Central memory CD8-positive, alpha-beta T cell (primary cell): ENCODE measurements around the gene INS.

Experiments used
- ATAC-seq: fragments of 150-1000 bp; cut with Tn5 transposase; replicated peaks from 2 replicates; pipeline ENCODE4 v1.10.0; 2022; ENCODE audit warnings: mild to moderate bottlenecking, moderate FRiP score, moderate number of reproducible peaks; ENCODE audit not compliant: poor library complexity, severe bottlenecking; ENCODE audit errors: extremely low read depth
- DNase-seq, 2 donors: peaks; one replicate each; pipeline ENCODE4 v3.0.0; 2021; ENCODE audit warnings: low spot score in 2 of 2
- H3K27ac Mint-ChIP-seq: one replicate; pipeline ENCODE4 v1.8.0; 2022; ENCODE audit warnings: low read depth, mild to moderate bottlenecking, moderate library complexity, mixed read lengths
- H3K27me3 Mint-ChIP-seq: one replicate; pipeline ENCODE4 v1.8.0; 2022; ENCODE audit warnings: mixed read lengths
- H3K36me3 Mint-ChIP-seq: one replicate; pipeline ENCODE4 v1.8.0; 2022; ENCODE audit warnings: mild to moderate bottlenecking, moderate library complexity, mixed read lengths; ENCODE audit not compliant: insufficient read depth
- H3K4me1 Mint-ChIP-seq: one replicate; pipeline ENCODE4 v1.8.0; 2022; ENCODE audit warnings: mixed read lengths
- H3K4me3 Mint-ChIP-seq: one replicate; pipeline ENCODE4 v1.8.0; 2022; ENCODE audit warnings: mild to moderate bottlenecking, moderate library complexity, mixed read lengths
- H3K9me3 Mint-ChIP-seq: one replicate; pipeline ENCODE4 v1.8.0; 2022; ENCODE audit warnings: mixed read lengths

Gene INS

GRCh38 chr11:2203440-2204259 lies 42.6 kb upstream of the INS start:
- Mint-ChIP-seq H3K9me3 (peaks cover 6% of the 10 kb centered on the region), H3K4me3 (no peak overlapping the region), H3K27me3 (peaks cover 11% of the 10 kb centered on the region), H3K27ac (no peak overlapping the region), H3K36me3 (no peaks in the 10 kb centered on the region), H3K4me1 (no peaks in the 10 kb centered on the region)
- DNase-seq (no peak), ATAC-seq (no peak)

GRCh38 chr11:2202900-2203439 lies 42.0 kb upstream of the INS start:
- Mint-ChIP-seq H3K4me3 (no peak overlapping the region), H3K27me3 (peaks cover 6% of the 10 kb centered on the region), H3K9me3 (peaks cover 6% of the 10 kb centered on the region), H3K27ac (no peak overlapping the region), H3K4me1 (no peaks in the 10 kb centered on the region), H3K36me3 (no peaks in the 10 kb centered on the region)
- DNase-seq (no peak), ATAC-seq (no peak)

GRCh38 chr11:2202071-2202899 lies 41.3 kb upstream of the INS start:
- ATAC-seq (no peak), DNase-seq (no peak)
- Mint-ChIP-seq H3K4me1 (peaks cover 1% of the 10 kb centered on the region), H3K36me3 (no peaks in the 10 kb centered on the region), H3K9me3 (peaks cover 6% of the 10 kb centered on the region), H3K27me3 (no peaks in the 10 kb centered on the region), H3K27ac (no peak overlapping the region), H3K4me3 (no peak overlapping the region)

- peaks cover 8% of the 10 kb centered on the region for H3K4me1 Mint-ChIP-seq
- DNase-seq: no peak
- H3K4me3 Mint-ChIP-seq: no peak overlapping the region
- H3K36me3 Mint-ChIP-seq: no peaks in the 10 kb centered on the region
- no peaks in the 10 kb centered on the region for H3K27me3 Mint-ChIP-seq
- peaks cover 6% of the 10 kb centered on the region for H3K9me3 Mint-ChIP-seq
- ATAC-seq: no peak
- no peak overlapping the region for H3K27ac Mint-ChIP-seq
These were observed 40.5 kb upstream of the INS start for GRCh38 chr11:2201542-2201941.

- no peak overlapping the region for H3K27ac Mint-ChIP-seq
- peaks cover 6% of the 10 kb centered on the region for H3K9me3 Mint-ChIP-seq
- no peaks in the 10 kb centered on the region for H3K27me3 Mint-ChIP-seq
- H3K4me1 Mint-ChIP-seq: peaks cover 13% of the 10 kb centered on the region
- ATAC-seq: no peak
- no peak for DNase-seq
- H3K36me3 Mint-ChIP-seq: no peaks in the 10 kb centered on the region
- no peak overlapping the region for H3K4me3 Mint-ChIP-seq
These were observed 40.0 kb upstream of the INS start for GRCh38 chr11:2200957-2201519.

GRCh38 chr11:2200536-2200935 lies 39.5 kb upstream of the INS start:
- no peak for DNase-seq
- H3K36me3 Mint-ChIP-seq: peaks cover 1% of the 10 kb centered on the region
- H3K27ac Mint-ChIP-seq: no peak overlapping the region
- H3K27me3 Mint-ChIP-seq: no peaks in the 10 kb centered on the region
- peaks cover 6% of the 10 kb centered on the region for H3K9me3 Mint-ChIP-seq
- H3K4me3 Mint-ChIP-seq: no peak overlapping the region
- ATAC-seq: no peak
- H3K4me1 Mint-ChIP-seq: peaks cover 15% of the 10 kb centered on the region

- DNase-seq (no peak), ATAC-seq (no peak)
- Mint-ChIP-seq H3K36me3 (peaks cover 1% of the 10 kb centered on the region), H3K9me3 (peaks cover 6% of the 10 kb centered on the region), H3K27ac (no peak overlapping the region), H3K4me3 (no peak overlapping the region), H3K27me3 (no peaks in the 10 kb centered on the region), H3K4me1 (peaks cover 15% of the 10 kb centered on the region)
These were observed 38.7 kb upstream of the INS start for GRCh38 chr11:2199466-2200341.

- Mint-ChIP-seq H3K4me3 (no peak overlapping the region), H3K27me3 (no peaks in the 10 kb centered on the region), H3K36me3 (peaks cover 1% of the 10 kb centered on the region), H3K4me1 (peaks cover 15% of the 10 kb centered on the region), H3K27ac (no peak overlapping the region), H3K9me3 (peaks cover 6% of the 10 kb centered on the region)
- DNase-seq (no peak), ATAC-seq (no peak)
These were observed 37.8 kb upstream of the INS start for GRCh38 chr11:2198621-2199365.

- peaks cover 6% of the 10 kb centered on the region for H3K9me3 Mint-ChIP-seq
- ATAC-seq (no peak), DNase-seq (no peak)
- H3K36me3 Mint-ChIP-seq: peaks cover 1% of the 10 kb centered on the region
- no peaks in the 10 kb centered on the region for H3K27me3 Mint-ChIP-seq
- no peak overlapping the region for H3K27ac Mint-ChIP-seq
- H3K4me1 Mint-ChIP-seq: peaks cover 15% of the 10 kb centered on the region
- no peak overlapping the region for H3K4me3 Mint-ChIP-seq
These were observed 36.9 kb upstream of the INS start for GRCh38 chr11:2197771-2198520.

GRCh38 chr11:2196970-2197770 lies 36.2 kb upstream of the INS start:
- Mint-ChIP-seq H3K9me3 (peaks cover 6% of the 10 kb centered on the region), H3K4me1 (peaks cover 15% of the 10 kb centered on the region), H3K27ac (peak overlapping the region; percentile 17), H3K27me3 (no peaks in the 10 kb centered on the region), H3K36me3 (peaks cover 1% of the 10 kb centered on the region), H3K4me3 (no peak overlapping the region)
- DNase-seq (peak; percentile 52 to 56), ATAC-seq (peak; percentile 82)
